ENCODE measurements around the gene PIAS4.

PIAS4 gene

DNA sequence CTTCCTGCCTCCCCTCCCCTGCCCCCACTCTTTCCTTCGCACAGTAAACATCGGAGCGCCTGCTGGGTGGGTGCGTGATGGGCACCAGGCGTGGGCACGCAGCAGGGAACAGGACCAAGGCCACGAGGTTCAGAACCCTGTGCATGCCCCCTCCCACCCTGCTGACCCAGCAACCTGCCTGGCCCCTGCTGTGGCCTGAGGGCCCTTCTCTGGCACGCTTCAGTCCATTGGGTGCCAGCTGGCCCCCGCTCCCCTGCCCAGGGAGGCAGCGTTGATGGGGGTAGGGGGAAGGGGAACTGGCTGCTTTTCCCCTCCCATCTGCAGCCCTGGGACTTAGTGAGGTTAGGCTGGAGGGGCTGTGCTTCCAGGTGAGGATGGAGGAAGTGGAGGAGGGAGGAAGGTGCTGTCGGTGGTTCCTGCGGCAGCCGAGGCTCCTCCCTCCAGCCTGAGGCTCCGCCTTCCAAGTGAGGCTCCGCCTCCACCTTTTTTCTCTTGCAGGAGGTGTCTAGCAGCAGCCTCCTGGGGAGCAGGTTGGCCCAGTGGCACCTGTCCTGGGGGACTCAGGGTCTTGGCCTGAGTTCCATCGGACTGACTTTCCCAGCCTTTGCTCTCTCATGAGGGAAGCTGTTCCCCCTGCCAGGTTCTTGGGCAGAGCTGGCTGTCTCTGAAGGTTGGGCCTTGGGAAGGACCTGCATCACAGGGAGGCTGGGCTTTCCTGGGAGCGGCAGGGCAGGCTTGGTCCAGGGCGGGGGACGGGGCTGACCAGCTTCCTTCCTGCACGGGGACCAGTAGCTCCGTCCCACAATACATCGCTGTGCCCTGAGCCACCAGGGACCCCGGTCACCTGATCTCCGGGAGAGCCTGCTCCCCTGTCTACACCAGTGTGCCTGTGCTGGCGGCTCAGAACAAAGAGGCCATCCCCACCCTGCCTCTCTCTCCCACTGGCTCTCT is 7.3 kb downstream of the PIAS4 start:
- TF ChIP-seq, protein P1, sequence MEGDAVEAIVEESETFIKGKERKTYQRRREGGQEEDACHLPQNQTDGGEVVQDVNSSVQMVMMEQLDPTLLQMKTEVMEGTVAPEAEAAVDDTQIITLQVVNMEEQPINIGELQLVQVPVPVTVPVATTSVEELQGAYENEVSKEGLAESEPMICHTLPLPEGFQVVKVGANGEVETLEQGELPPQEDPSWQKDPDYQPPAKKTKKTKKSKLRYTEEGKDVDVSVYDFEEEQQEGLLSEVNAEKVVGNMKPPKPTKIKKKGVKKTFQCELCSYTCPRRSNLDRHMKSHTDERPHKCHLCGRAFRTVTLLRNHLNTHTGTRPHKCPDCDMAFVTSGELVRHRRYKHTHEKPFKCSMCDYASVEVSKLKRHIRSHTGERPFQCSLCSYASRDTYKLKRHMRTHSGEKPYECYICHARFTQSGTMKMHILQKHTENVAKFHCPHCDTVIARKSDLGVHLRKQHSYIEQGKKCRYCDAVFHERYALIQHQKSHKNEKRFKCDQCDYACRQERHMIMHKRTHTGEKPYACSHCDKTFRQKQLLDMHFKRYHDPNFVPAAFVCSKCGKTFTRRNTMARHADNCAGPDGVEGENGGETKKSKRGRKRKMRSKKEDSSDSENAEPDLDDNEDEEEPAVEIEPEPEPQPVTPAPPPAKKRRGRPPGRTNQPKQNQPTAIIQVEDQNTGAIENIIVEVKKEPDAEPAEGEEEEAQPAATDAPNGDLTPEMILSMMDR (IDR thresholded peaks at IDR 0.05): no peak

DNA sequence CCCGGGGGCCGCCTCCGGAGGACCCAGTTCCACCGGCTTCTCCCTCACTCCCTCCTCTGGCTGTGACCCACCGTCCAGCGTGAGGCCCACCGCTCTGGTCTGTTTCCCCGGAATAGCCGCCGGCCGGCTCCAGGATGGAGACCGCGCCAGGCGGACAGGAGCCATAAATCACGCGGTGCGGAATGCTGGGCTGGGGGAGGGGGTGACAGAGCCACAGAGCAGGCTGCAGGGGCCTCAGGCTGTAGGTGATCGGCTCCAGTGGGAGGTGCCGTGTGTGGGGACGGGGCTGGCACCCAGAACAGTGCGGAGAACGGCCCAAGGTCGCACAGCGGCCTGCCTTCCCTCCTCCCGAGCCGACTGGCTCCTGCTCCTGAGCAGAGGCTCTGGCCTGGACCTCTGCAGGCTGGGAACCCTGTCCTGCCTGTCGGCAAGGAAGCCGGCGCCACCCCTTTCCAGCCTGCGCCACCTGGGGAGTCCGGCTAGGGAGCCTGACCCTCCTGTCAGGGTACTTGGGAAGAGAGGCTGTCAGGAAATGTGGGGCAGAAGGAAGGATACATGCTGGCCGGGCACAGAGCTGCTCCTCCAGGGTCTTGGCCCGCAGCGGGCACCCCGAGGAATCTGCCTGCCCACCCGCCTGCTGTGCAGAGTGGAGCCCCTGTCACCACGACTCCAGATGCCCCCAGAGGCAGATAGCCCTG is 8.3 kb downstream of the PIAS4 start:
- TF ChIP-seq, protein P1 (IDR thresholded peaks at IDR 0.05): no peak

DNA sequence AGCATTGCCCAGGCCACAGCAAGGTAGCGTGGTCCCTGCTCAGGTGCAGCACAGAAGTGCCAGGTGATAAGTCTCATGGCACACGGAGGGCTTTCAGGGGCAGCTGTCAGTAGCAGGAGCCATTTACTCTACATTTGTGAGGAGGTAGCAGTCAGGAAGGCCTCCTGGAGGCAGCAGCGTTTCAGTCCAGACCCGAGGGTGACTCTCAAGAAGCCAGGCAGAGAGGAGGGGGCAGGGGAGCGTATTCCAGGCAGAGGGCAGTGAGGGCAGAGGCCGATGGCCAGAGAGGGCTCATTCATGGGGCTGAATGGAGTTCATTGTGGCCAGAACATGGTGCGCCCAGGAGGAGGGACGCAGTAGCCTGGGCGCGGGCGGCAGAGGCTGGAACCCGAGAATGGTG is 8.9 kb downstream of the PIAS4 start:
- TF ChIP-seq, protein P1 (IDR thresholded peaks at IDR 0.05): no peak

DNA sequence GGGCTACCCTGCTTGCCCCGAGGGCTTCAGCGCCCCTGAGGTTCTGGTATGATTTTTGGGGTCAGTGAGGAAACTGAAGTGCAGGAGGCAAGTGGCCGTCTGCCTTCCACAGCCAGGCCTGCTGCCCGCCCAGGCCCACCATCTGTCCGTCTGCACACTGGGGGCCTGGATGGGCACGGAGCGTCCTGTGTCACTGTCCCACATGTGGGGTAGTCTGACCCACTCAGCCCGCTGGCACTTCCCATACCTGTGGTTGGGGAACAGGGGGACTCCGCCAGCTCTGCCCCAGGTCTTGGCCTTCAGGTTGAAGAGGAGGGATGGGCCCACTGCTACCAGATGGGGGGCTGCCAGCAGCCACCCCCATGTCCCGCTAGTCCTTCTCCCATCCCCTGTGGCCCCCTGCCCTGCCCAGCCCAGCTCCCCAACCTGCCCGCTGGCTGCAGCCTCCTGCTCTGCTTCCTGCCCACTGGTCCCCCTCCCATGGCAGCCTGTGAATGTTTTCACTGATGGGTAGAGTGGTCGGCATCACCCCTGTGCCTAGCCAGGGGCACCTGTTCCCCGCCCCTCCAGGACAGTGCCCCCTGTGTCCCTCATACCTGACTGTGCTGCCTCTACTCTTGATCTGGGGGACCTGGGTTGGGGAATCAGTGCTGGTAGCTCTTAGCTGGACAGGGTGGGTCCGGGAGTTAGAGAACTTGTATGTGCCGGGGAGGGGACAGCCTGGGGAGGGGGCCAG is 9.5 kb downstream of the PIAS4 start:
- TF ChIP-seq, protein P1 (IDR thresholded peaks at IDR 0.05): no peak

DNA sequence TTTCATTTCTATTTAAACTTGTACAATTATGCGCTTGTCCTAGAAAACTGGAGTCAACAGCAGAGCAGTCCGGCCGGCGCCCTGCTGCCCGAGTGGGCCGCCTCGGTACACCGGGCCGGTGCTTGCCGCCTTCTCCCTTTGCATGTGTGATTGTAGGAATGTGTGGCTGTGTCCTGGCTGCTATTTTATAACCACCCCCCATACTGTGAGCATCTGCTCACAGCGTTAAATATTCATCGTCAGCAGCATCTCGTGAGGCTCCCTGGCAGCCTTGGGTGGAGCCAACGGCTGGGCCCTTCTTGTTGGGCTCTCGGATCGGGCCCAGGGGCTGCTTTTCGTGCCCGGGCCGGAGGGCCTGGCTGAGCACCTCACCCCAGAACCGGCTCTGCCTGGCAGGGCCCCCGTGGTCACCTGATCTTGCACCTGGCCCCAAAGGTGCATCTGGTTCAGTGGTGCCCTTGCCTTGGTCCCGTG is 10.6 kb downstream of the PIAS4 start:
- TF ChIP-seq, protein P1 (IDR thresholded peaks at IDR 0.05): no peak

DNA sequence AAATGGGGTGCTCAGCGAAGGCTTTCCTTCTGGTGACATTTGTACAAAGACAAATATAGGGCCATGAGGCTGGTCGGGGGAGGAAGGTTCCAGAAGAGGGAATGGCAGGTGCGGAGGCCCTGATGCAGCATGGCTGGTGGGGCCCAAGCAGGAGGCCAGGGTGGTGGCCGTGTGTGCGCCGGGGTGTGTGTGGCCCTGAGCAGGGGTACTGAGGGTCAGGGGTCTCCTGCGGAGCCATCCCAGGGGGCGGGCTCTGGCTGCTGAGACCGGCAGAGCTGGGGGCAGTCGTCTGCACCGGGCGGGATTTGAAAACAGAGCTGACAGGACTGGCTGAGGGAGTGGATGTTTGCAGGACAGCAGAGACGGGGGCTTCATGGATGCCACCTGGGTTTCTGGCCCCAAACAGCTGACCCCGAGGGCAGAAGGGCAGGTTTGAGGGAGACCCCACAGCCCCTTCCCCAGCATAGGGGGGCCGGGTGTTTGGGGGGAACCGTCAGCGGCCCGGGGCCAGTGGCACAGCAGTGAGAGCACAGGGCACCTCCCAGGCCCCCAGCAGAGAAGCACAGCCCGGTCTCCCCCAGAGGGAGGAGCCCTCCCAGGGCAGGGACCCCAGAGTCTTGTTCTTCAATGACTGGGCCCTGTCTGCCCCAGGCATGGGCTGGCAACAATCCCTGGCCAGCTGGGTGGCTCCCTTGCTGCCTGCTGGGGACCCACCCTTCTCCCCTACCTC is 11.4 kb downstream of the PIAS4 start:
- TF ChIP-seq, protein P1 (IDR thresholded peaks at IDR 0.05): no peak

DNA sequence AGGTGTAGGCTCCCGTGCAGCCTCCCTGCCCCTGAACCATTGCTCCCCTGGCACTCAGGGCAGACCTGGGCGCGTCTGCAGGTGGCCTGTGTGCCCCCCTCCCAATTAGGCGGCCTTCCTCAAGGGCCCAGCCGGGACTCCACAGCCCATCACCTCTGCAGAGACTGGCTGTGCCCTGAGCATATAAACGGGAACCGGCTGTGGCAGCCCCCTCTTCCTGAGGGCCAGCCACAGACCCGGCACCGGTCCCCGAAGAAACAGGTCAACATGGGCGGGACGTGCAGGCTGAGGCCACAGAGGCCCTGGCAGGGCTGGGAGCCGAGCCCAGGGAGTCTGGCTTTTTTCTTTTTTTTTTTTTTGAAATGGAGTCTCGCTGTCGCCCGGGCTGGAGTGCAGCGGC is 12.0 kb downstream of the PIAS4 start:
- TF ChIP-seq, protein P1 (IDR thresholded peaks at IDR 0.05): no peak

All from LNCAP (cell line).